ENCODE measurements around the gene DCLK1. TPM values are rescaled to one million over a fixed set of nuclear protein-coding genes. Genes with fewer than 3 reads are reported as not detected.

DCLK1 gene
- total RNA-seq, 1 experiment from 2014 or later, result not detected

DNA sequence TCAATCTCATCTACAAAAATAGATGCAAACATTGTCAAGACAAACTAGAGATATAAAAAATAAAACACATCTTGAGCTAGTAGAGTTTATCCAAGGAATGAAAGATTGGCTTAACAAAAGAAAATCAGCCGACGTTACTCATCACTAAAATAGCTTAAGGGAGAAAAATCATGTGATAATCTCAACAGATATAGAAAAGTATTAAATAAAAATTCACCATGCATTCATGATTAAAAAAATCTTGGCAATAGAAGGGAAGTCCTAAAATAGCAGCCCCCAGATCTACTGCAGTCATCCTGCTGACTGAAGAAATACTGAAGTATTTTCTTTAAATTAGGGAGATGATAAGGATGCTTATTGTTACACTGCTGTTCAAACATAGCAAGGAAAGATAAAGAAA lies 12.6 kb upstream of the DCLK1 start:
- CTCF ChIA-PET, result no interaction called here
- Mint-ChIP-seq H3K27ac (ENCODE audit: unreplicated experiment) (no peak overlapping the region), H3K27me3 (ENCODE audit: insufficient read depth, unreplicated experiment) (no peaks in the 10 kb centered on the region), H3K4me1 (ENCODE audit: low read depth, unreplicated experiment) (no peaks in the 10 kb centered on the region), H3K4me3 (ENCODE audit: unreplicated experiment) (no peak overlapping the region), H3K36me3 (ENCODE audit: insufficient read depth, unreplicated experiment) (no peaks in the 10 kb centered on the region), H3K9me3 (ENCODE audit: unreplicated experiment) (peaks cover 24% of the 10 kb centered on the region)
- no peaks in the 10 kb centered on the region for H3K9me3 ChIP-seq
- no peaks in the 10 kb centered on the region for H3K36me3 ChIP-seq (ENCODE audit: control insufficient read depth, insufficient read depth, low read length)
- no peak overlapping the region for H3K4me3 ChIP-seq (ENCODE audit: low read depth, low read length)
- H3K4me1 ChIP-seq, result no peaks in the 10 kb centered on the region
- no TSS peak for BruUV-seq (replicated peaks)
- TF ChIP-seq, protein P1, sequence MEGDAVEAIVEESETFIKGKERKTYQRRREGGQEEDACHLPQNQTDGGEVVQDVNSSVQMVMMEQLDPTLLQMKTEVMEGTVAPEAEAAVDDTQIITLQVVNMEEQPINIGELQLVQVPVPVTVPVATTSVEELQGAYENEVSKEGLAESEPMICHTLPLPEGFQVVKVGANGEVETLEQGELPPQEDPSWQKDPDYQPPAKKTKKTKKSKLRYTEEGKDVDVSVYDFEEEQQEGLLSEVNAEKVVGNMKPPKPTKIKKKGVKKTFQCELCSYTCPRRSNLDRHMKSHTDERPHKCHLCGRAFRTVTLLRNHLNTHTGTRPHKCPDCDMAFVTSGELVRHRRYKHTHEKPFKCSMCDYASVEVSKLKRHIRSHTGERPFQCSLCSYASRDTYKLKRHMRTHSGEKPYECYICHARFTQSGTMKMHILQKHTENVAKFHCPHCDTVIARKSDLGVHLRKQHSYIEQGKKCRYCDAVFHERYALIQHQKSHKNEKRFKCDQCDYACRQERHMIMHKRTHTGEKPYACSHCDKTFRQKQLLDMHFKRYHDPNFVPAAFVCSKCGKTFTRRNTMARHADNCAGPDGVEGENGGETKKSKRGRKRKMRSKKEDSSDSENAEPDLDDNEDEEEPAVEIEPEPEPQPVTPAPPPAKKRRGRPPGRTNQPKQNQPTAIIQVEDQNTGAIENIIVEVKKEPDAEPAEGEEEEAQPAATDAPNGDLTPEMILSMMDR (IDR thresholded peaks at IDR 0.05; ENCODE audit: insufficient read depth in 1 of 2, low read depth in 1 of 2, low read length in 1 of 2, severe bottlenecking in 1 of 2, unreplicated experiment in 1 of 2), result no peak
- DNase-seq, result no peak
- POLR2A ChIA-PET, result no interaction called here
- no peaks in the 10 kb centered on the region for H3K27me3 ChIP-seq (replicated peaks; ENCODE audit: control insufficient read depth, insufficient read depth, low read length)
- intact Hi-C loops (cut with micrococcal nuclease; ENCODE audit: unreplicated experiment), result no loop called here

DNA sequence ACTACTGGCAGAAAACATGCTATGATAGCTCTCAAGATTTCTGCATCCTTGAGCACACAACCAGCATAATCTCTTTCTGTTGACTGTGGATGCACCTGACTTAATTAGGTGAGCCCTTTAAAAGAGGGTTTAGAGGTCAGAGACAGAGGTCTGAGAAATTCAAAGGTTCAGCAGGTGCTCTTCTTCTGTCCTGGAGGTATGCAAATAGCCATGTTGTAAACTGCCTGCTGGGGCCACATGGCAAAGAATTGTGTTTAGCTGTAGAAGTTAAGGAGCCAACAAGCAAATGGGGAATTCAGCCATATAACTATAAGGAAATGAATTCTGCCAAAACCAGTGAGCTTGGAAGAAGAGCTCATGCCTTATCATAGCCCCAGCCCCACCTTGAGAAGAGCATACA lies 11.6 kb upstream of the DCLK1 start:
- Mint-ChIP-seq H3K4me3 (ENCODE audit: unreplicated experiment) (no peak overlapping the region), H3K4me1 (ENCODE audit: low read depth, unreplicated experiment) (no peaks in the 10 kb centered on the region), H3K9me3 (ENCODE audit: unreplicated experiment) (peaks cover 24% of the 10 kb centered on the region), H3K27me3 (ENCODE audit: insufficient read depth, unreplicated experiment) (no peaks in the 10 kb centered on the region), H3K27ac (ENCODE audit: unreplicated experiment) (no peak overlapping the region), H3K36me3 (ENCODE audit: insufficient read depth, unreplicated experiment) (no peaks in the 10 kb centered on the region)
- Histone ChIP-seq H3K36me3 (ENCODE audit: control insufficient read depth, insufficient read depth, low read length) (no peaks in the 10 kb centered on the region), H3K9me3 (no peaks in the 10 kb centered on the region), H3K27me3 (replicated peaks; ENCODE audit: control insufficient read depth, insufficient read depth, low read length) (no peaks in the 10 kb centered on the region), H3K4me1 (no peaks in the 10 kb centered on the region), H3K4me3 (ENCODE audit: low read depth, low read length) (no peak overlapping the region)
- intact Hi-C loops (cut with micrococcal nuclease; ENCODE audit: unreplicated experiment), result no loop called here
- no peak for DNase-seq
- ChIA-PET CTCF (no interaction called here), POLR2A (no interaction called here)
- BruUV-seq (replicated peaks), result no TSS peak
- TF ChIP-seq, protein P1 (IDR thresholded peaks at IDR 0.05; ENCODE audit: insufficient read depth in 1 of 2, low read depth in 1 of 2, low read length in 1 of 2, severe bottlenecking in 1 of 2, unreplicated experiment in 1 of 2), result no peak

DNA sequence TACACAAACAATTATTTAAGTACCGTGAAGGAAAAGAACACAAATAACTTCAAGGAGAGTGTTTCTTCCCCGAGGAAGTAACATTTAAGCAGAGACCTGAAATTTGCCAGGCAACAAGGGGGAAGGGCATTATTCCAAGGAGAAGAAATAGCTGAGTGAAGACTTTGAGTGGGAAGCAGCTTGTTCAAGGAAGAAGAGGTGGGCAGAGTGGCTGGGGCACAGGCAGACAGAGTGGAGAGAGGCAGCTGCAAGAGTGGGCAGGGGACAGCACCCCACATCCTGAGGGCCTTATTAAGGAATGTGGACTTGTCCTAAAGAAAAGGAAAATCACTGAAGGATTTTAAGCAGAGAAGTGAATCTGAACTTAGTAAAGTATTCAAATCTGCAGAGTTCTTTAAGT lies 4.7 kb upstream of the DCLK1 start:
- no peaks in the 10 kb centered on the region for H3K36me3 Mint-ChIP-seq (ENCODE audit: insufficient read depth, unreplicated experiment)
- no peak for DNase-seq
- TF ChIP-seq, protein P1 (IDR thresholded peaks at IDR 0.05; ENCODE audit: insufficient read depth in 1 of 2, low read depth in 1 of 2, low read length in 1 of 2, severe bottlenecking in 1 of 2, unreplicated experiment in 1 of 2), result no peak
- intact Hi-C loops (cut with micrococcal nuclease; ENCODE audit: unreplicated experiment), result no loop called here
- Histone ChIP-seq H3K36me3 (ENCODE audit: control insufficient read depth, insufficient read depth, low read length) (no peaks in the 10 kb centered on the region), H3K4me3 (ENCODE audit: low read depth, low read length) (no peak overlapping the region), H3K9me3 (no peaks in the 10 kb centered on the region), H3K27me3 (replicated peaks; ENCODE audit: control insufficient read depth, insufficient read depth, low read length) (no peaks in the 10 kb centered on the region), H3K4me1 (no peaks in the 10 kb centered on the region)
- CTCF ChIA-PET, result no interaction called here
- POLR2A ChIA-PET, result no interaction called here
- H3K27me3 Mint-ChIP-seq (ENCODE audit: insufficient read depth, unreplicated experiment), result peaks cover 3% of the 10 kb centered on the region
- no peaks in the 10 kb centered on the region for H3K9me3 Mint-ChIP-seq (ENCODE audit: unreplicated experiment)
- H3K27ac Mint-ChIP-seq (ENCODE audit: unreplicated experiment), result no peak overlapping the region
- no TSS peak for BruUV-seq (replicated peaks)
- H3K4me3 Mint-ChIP-seq (ENCODE audit: unreplicated experiment), result no peak overlapping the region
- H3K4me1 Mint-ChIP-seq (ENCODE audit: low read depth, unreplicated experiment), result no peaks in the 10 kb centered on the region
